HG03095 (cell line): ENCODE results near the gene ZSCAN4.

Source experiments
- ATAC-seq: cut with Tn5 transposase; IDR thresholded peaks from one replicate; pipeline ENCODE4 v1.9.1; 2021; ENCODE audit warnings: moderate library complexity; ENCODE audit not compliant: unreplicated experiment

The ZSCAN4 gene, protein sequence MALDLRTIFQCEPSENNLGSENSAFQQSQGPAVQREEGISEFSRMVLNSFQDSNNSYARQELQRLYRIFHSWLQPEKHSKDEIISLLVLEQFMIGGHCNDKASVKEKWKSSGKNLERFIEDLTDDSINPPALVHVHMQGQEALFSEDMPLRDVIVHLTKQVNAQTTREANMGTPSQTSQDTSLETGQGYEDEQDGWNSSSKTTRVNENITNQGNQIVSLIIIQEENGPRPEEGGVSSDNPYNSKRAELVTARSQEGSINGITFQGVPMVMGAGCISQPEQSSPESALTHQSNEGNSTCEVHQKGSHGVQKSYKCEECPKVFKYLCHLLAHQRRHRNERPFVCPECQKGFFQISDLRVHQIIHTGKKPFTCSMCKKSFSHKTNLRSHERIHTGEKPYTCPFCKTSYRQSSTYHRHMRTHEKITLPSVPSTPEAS

DNA sequence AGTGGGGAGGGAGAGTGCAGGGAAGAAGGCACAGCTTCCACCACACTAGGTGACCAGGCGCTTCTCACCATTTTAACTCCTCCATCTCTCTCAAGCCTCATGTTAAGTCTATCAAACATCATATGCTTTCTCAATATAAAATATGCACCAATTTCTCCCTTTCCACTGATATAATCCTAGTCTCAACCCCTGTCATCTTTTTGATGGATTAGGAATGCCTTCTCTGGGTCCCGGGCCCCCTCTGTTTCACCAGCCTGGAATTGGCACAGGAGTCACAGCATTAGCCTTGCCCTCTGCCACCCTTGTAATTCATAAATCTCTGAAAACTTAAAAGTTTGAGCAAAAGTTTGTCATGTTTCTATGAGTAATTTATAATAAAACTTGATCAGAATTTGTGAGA, at the start of gene ZSCAN4:
Gene ZSCAN4, plus strand, starts transcription at position 301 of the 400 bp plus-strand sequence. CDS start 7,211 bp downstream, outside the sequence.
- ATAC-seq: no peak

DNA sequence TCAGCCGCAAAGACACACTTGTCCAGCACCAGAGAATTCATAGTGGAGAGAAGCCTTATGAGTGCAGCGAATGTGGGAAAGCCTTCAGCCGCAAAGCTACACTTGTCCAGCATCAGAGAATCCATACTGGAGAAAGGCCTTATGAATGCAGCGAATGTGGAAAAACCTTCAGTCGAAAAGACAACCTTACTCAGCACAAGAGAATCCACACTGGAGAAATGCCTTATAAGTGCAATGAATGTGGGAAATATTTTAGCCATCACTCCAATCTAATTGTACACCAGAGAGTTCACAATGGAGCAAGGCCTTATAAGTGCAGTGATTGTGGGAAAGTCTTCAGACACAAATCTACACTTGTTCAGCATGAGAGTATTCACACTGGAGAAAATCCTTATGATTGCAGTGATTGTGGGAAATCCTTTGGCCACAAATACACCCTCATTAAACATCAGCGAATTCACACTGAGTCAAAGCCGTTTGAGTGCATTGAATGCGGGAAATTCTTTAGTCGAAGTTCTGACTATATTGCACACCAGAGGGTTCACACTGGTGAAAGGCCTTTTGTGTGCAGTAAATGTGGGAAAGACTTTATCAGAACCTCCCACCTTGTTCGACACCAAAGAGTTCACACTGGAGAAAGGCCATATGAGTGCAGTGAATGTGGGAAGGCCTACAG, 47.9 kb upstream of the ZSCAN4 start:
- no peak for ATAC-seq

DNA sequence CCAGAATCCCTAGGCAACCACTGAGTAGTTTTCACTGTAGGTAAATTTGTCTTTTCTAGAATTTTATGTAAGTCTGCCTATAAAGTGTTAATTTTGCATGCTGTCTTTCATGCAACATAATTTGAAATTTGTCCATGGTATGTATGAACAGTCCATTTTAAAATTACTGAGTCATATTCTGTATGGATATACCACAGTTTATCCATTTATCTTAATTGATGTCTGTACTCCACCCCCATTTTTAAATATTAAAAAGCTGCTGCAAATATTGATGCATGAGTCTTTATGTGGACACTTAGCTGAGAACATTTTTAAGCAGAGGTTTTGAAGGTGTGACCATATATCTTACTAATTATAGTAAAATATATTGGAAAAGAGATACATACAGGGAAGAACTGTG, 45.6 kb upstream of the ZSCAN4 start:
- ATAC-seq: no peak

DNA sequence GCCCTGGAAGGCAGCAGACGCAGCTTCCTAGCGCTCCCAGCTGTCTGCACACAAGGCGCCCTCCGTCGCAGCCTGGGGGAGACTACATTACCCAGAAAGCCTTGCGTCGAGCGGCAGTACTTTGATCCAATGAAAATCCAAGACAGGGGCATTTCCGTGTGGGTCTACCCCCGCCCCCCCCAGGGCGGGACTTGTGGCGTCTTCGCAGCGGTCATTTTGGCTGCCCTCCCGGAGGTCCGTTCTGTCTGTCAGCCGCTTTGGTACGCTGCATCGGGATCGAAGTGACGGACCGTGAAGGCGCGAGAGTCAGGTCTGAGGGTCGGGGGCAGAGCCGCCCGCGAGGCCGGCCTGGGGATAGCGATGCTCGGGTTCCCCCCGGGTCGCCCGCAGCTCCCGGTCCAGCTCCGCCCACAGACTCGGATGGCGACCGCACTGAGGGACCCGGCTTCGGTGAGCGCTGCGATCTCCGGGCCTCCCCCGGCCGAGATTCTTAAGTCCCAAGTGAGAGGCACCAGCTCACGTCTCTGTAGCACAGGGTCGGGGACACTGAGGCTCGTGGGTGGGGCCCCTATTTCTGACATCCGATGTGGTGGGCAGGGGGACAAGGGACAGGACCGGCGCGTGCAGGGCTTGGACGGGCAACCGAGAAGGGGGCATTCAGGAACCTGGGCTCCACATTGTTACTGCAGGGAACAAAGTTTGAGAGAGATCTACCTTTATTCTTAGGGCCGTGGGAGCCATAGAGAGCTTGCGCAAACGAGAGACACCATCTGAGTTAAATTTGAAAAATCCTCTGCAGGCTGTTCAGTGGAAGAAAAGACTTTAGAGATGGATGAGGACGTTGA, 35.5 kb upstream of the ZSCAN4 start, which contains the start of gene ZNF211:
Gene ZNF211, plus strand, starts transcription at position 182 of the 845 bp plus-strand sequence. Its CDS starts 179 bp downstream, at position 361.
- ATAC-seq: peak; percentile 91

DNA sequence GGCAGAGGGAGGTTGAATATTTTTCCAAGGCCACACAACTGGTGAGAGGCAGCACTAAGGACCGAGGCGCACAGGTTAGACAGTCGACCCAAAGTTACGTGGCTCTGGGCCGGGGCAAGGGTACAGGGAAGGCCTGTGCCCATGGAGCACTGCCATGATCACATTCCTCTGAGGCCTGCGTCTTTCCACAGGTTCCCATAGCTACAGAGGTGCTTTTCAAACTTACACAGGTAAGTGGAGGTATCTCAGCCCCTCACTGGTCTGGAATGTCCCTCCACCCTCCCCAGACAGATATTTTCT, 35.0 kb upstream of the ZSCAN4 start:
- ATAC-seq: no peak

DNA sequence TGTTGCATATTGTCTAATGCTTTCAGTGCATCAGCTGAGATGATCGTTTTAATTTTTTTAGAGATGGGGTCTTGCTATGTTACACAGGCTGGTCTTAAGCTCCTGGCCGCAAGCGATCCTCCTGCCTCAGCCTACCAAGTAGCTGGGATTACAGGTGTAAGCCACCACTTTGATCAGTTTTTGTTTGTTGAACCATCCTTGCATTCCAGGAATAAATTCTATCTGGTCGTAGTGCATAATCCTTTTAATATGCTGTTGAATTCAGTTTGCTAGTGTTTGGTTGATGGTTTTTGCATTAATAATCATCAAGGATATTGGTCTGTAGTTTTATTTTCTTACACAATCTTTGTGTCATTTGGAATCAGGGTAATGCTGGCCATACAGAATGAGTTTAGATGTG, 31.4 kb upstream of the ZSCAN4 start:
- no peak for ATAC-seq

DNA sequence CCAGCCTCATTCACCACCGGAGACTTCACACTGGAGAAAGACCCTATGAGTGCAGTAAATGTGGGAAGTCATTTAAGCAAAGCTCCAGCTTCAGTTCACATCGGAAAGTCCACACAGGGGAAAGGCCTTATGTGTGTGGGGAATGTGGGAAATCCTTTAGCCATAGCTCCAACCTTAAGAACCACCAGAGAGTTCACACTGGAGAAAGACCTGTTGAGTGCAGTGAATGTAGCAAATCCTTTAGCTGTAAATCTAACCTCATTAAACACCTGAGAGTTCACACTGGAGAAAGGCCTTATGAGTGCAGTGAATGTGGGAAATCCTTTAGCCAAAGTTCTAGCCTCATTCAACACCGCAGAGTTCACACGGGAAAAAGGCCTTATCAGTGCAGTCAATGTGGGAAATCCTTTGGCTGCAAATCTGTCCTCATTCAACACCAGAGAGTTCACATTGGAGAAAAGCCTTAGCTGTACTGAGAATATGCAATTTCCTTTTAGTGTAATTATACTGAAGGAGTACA, 27.0 kb upstream of the ZSCAN4 start:
- ATAC-seq: no peak

DNA sequence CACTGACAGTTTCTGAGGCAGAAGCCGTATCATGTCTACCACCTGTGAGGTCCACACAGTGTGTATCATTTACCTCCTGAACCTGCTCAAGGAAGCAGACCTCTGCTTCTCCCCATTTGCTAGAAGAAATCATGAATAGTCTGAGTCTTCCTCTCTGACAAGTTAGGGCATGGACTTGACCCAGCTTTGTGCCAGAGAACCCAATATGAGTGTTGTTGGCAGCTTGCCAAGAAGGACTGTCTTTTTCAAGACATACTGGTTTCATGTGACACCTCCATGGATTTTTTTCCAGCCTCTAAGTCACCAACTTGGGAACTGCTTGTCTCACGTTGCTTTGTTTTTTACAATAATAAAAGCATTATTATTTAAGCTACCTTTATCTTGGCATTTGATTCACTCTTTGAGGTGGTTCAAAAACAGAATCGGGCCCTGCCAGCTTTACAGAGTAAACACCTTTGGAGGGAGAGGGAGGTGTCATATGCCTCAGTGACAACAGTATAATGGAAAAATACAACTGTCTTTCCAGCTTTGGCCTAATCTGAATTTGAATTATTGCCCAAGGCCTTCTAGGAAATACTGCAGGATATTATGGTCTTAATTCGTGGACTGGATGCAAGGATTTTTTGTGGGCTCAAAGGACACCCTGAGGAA, 26.2 kb upstream of the ZSCAN4 start:
- no peak for ATAC-seq

DNA sequence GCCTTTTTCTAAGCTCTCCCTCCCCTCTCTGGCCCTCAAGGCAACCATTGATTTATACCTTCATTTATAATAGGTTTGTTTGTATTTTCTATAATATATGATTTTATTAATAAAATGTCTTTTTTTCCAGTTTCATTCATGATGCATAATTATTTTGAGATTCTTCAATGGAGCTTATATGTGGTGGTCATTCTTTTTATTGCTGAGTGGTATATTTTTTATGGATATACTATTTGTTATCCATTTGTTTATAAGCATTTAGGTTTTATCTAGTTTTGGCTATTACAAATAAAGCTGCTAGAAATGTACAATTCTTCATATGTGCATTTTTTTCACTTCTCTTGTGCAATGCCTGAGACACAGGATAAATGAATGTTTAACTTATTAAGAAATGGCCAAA, 25.0 kb upstream of the ZSCAN4 start:
- no peak for ATAC-seq

DNA sequence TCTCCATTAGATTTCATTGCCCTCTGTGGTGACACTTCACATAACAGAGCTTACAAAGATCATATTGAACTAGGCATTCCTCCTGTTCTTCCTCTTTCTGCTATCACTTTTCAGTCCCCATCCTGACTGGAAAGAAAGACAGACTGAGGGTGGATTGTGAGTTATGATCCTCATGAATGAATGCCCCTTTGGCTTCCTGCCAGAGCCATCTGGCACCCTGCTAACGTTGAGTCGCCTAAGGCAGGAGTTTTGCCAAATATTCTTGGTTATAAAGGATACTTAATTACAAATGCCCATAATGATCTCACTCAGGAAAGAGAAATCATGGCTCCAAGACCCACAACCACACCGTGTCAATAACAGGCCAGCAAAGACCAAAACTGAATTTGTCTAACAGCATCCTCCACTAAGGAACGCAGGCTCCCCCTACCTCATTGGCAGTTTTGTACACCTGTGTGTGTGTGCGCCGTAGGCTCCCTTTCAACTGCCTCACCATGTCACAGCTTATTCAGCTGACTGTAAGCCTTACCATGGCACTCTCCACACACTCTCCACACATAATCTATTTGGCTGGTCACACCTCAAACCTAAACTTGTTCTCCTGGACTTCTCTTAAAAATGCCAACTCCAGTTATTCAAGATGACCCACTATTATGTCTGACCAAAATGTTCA, 20.3 kb upstream of the ZSCAN4 start:
- no peak for ATAC-seq

DNA sequence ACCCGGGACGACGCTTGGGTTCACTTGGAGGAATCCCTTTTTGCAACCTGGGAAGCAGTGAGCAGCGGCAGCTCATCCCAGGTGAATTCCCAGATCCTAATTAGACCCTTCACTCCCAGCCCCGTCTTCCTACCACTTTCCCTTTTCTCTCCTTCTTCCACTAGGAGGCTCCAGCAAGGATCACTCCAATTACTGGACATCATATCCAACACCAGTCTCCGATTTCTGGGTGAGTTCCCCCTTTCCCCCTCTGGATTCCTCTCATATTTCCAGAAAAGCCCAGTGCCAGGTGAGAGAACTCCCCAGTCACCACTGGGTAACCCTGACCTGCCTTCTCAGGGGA, 17.1 kb upstream of the ZSCAN4 start:
- no peak for ATAC-seq

DNA sequence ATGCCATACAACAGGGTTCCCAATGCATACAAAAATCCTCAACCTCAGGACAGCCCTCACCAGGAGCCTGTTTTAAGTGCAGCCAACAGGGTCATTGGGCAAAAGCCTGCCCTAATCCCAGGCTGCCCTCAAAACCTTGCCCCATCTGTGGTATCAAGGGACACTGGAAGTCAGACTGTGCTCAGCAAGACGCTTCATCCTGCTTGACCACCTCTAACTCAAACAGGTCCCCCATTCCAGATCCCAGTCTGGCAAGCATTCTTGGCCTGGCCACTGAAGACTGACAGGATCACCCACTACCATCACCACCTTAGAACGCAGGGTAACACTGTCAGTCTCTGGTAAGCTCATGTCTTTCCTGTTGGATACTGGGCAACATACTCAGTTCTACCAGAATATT, 15.0 kb upstream of the ZSCAN4 start:
- no peak for ATAC-seq

DNA sequence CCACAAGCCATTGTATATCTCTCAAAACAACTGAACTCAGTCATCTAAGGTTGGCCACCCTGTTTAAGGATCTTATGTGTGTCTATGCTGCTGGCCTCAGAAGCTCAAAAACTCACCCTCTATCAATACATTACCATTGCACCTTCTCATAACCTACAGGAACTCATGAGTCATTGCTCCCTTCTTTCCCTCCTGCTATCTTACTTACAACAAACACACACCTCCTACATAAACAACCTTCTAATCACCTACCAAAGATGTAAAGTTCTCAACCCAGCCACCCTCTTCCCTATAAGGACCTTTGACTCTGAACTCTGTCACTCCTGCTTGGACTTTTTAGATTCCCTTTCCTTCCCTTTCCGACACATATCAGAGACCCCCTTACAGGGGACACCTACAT, 13.3 kb upstream of the ZSCAN4 start:
- no peak for ATAC-seq

DNA sequence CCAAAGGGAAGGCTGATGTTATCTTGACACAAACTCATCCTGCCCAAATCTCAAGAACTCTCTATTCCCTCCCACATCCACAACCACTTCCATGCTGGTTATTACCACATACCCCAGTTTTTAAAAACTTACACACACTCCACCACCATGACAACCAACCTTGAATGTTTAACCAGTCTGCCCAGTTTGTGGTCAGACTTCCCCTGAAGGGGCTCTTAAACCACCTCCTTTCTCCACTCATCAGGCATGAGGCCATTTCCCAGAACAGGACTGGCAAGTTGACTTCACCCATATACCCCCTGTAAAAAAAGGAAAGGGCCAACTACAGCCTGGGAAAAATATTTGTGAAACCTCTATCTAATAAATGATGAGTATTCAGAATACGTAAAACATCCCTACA, 12.4 kb upstream of the ZSCAN4 start:
- ATAC-seq: no peak

DNA sequence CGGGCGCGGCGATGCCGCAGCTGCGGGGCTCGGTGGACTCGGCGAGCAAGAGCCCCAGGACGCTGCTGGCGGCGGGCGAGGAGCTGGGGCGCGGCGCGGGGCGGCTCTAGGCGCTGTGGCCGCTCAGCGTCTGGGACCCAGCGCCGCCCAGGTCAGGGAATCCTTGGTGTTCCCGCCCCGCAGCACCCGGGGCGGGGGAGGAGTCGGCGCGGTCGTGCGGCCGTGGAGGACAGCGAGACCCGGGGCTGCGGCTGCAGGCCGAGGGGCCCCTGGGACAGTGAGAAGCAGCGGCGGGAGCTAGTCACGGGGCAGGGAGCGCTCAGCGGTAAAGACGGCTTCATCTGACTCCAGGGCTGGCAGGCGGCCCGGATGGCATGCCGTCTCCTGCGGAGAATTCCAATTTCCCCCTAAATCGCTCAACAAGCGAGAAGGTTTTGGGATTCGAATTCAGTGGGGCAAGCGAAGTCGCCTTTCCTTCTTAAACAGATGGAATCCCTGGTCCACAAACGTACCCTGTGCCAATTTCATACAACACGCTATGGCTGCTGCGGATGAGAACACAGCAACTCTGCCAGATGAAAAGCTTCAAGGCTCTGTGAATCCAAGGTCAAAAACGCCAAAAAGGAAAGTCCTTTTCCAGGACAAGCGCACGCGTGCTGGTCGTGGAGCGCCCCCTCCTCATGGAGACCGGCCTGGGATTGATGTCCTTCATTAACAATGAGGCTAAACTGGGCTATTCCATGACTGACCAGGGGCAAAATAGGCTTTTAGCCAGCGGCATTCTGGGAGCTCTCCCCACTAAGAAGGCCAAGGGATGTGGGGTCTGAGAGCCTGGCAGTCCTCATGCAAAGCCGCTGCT, 4.2 kb upstream of the ZSCAN4 start:
- ATAC-seq: no peak

DNA sequence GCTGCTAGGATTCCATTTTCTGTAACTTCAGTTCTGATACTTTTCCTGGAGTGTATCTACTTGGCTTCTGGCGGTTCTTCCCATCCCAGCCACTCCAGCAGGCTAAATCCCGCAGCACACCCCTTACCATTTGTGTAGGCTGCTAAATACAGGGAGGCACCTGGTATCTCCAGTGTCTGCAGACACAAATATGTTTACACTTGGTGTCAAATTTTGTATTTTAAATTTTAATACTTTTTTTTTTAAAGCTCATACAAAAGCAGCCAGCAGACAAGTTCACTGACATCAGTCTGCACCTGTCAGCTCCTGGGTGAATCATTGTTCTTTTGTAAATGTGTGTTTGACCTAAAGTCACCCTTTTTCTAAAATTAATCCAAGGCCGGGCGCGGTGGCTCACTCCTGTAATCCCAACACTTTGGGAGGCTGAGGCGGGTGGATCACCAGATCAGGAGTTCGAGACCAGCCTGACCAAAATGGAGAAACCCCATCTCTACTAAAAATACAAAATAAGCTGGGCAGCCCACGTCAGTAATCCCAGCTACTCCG, 3.4 kb upstream of the ZSCAN4 start:
- no peak for ATAC-seq

DNA sequence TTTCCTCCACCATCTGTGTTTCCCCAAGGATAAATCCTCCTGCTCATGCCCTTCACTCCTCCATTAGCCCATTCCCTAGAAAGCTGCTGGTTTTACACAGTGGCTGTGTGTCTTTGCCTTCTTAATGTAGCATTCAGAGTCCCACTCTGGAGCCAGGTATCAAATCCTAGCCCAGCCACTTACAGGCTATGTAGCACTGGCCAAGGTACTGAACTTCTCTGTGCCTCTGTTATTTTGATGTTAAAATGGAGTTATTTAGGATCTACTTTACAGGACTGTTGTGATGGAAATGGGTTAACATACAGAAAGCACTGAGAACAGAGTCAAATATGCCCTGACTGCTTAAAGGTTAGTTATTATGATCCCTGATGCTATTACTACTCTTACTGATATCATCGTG, 1.5 kb upstream of the ZSCAN4 start:
- no peak for ATAC-seq

DNA sequence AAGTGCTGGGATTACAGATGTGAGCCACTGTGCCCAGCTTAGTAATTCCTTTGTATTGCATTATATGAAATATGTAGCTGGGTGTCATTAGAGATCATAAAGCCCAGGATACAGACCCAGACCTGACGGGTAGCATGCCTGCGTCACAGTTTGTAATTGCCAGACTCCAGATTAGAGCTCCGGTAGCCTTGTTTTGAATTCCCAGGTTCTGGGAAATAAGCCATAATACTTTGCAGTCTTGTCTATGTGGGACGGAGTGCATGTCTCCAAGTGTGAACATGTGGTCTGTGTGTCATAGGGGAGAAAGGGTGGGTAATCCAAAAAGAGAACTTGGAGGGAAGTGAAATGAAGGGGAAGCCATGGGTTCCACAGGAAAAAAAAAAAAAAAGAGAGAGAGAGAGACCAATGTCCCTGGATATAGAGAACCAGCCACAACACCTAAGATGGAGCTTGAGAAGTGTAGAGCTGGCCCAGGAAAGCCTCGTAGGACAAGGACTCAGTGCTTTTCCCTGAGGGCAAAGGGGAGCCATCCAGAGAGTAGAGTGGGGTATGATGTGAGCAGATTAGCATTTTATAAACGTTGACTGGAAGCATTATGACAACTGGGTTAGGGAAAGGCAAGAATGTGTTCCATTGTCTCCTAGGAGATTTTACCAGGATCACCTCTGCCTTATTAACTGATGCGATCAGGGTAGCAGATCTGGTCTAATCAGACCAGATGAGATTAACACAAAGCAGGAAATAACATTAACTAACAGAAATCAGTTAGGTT, 2.6 kb downstream of the ZSCAN4 start:
- no peak for ATAC-seq
